ENCODE data around the gene FOSB.
A peak's percentile ranks its signal among the peaks of the same experiment; 100 is the strongest.

The FOSB gene

DNA sequence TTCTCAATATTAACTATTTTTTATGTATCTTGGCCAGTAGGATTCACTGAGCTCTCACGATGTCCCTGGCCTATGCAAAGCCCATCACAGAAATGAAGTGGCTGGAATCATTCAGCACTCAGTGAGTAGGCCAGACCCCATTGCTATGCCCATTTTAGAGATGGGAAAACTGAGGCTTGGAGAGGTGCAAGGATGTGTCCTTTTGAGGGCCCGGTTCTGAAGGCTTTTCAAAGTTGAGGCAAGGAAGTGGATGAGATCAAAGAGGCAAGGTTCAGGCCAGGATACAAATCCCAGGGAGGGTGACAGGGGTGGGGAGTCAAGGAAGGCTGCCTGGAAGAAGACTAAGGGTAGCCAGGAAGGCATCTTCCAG, 25.4 kb upstream of the FOSB start:
- H3K4me3 ChIP-seq (ENCODE audit: low read depth, low read length), result no peak overlapping the region

- peak overlapping the region; percentile 35 for H3K4me3 ChIP-seq (ENCODE audit: low read depth, low read length)
Measured at GRCh38 chr19:45442778-45443461, 24.9 kb upstream of the FOSB start.

DNA sequence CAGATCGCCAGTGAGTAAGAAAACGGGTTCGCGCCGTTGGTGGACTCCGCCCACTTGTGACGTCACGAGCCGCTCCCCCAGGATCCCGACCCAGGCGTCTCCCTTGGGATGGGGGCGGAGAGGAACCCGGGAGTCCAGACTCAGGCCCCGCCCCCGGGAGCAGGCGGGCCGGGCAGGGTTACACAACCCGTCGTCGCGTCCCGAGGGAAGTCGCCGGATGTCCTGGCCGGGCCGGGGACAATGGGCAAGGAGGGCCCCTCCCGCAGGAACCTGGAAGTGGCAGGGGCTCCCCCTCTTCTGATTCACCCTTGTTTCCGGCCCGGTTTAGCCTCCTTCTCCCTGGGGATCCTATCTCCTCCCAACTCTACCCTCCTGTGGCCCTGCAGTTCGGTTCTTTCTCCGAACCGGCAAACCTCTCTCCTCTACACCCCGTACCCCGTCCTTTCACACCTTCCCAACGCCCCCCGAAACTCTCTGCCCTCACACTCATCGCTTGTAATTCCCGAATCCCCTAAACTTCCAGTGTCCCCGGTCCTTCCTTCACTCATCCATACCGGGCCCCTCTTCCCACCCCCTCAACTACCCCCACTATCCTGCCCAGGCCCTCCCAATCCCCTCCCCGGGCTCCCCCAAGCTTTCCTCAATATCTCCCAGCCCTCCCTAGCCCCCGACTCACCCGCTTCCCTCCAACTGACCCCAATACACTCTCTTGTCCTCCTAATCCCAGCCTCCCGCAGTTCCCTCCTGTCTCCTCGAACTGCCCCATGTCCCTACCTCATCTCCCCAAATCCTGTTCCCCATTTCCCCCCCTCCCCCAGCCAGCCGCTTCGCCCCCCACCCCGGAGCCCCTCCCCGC, 24.1 kb upstream of the FOSB start:
- peak overlapping the region; percentile 35 for H3K4me3 ChIP-seq (ENCODE audit: low read depth, low read length)

GRCh38 chr19:45444318-45445041, 23.3 kb upstream of the FOSB start:
- H3K4me3 ChIP-seq (ENCODE audit: low read depth, low read length), result no peak overlapping the region

DNA sequence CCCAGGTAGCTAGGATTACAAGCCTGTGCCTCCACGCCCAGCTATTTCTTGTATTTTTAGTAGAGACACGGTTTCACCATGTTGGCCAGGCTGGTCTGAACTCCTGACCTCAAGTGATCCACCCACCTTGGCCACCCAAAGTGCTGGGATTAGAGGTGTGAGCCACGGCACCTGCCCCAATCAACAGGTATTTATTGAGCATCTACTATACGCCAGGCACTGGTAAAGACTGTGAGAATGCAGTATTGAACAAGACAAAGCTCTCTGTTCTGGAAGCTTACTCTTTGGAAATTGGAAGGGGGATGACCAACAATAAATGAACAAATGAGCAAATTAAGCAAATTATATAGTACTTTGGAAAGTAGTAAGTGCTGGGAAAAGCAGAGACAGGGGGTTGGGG, 22.7 kb upstream of the FOSB start:
- no peak overlapping the region for H3K4me3 ChIP-seq (ENCODE audit: low read depth, low read length)

DNA sequence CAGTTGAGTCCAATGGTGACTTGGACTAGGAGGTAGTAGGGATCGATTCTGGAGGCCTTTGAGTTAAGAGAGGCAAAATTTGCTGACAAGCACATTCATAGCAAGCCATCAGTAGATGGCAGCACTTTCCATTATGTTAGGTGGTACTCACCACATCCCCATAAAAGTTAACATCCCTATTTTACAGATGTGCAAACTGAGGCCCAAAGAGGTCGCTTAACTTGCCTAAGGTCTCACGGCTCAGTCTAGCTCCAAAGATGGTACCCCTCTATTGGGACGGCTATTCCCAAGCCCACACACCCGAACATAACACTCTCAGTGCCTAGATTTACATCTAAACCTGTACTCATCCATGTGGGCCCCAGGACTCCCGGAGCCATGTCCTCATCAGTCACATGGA, 21.5 kb upstream of the FOSB start:
- no peak overlapping the region for H3K4me3 ChIP-seq (ENCODE audit: low read depth, low read length)

GRCh38 chr19:45446944-45447343, 20.9 kb upstream of the FOSB start:
- H3K4me3 ChIP-seq (ENCODE audit: low read depth, low read length), result no peak overlapping the region

GRCh38 chr19:45448425-45448756, 19.4 kb upstream of the FOSB start:
- H3K4me3 ChIP-seq (ENCODE audit: low read depth, low read length), result no peak overlapping the region

DNA sequence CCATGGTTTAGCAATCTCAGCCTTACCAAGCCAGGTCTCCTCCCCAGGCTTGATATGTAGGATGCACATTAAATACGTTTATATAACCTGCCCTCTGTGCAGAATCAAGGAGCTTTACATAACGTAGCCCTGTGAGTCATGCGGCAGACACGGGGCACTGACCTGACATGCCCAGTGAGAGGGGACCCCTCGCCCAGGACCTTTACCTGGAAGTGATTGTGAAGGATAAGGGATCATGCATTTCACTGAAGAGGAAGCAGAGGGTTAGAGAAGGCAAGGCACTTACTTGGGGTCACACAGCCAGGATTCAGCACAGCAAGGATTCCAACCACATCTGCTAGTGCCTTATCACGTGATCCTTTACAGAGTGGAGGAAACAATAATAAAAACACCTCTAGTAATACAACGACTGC, 18.9 kb upstream of the FOSB start:
- no peak overlapping the region for H3K4me3 ChIP-seq (ENCODE audit: low read depth, low read length)

DNA sequence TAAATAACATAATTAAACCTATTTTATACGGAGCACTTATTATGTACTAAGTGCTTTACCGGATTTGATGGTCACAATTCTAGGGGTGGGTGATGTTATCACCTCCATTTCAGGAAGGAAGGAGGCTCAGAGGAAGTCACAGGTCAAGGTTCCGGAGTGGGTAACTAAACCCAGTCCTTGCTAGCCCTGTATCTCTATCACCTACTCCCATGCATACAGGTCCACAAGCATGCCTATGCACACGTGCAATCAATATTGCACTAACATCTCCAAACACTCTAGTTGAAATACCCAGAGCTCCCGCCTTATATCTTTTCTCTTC, 17.8 kb upstream of the FOSB start:
- no peak overlapping the region for H3K4me3 ChIP-seq (ENCODE audit: low read depth, low read length)

- peak overlapping the region; percentile 36 for H3K4me3 ChIP-seq (ENCODE audit: low read depth, low read length)
Measured at GRCh38 chr19:45451131-45451849, 16.5 kb upstream of the FOSB start.

GRCh38 chr19:45451850-45452387, 15.9 kb upstream of the FOSB start:
- no peak overlapping the region for H3K4me3 ChIP-seq (ENCODE audit: low read depth, low read length)

DNA sequence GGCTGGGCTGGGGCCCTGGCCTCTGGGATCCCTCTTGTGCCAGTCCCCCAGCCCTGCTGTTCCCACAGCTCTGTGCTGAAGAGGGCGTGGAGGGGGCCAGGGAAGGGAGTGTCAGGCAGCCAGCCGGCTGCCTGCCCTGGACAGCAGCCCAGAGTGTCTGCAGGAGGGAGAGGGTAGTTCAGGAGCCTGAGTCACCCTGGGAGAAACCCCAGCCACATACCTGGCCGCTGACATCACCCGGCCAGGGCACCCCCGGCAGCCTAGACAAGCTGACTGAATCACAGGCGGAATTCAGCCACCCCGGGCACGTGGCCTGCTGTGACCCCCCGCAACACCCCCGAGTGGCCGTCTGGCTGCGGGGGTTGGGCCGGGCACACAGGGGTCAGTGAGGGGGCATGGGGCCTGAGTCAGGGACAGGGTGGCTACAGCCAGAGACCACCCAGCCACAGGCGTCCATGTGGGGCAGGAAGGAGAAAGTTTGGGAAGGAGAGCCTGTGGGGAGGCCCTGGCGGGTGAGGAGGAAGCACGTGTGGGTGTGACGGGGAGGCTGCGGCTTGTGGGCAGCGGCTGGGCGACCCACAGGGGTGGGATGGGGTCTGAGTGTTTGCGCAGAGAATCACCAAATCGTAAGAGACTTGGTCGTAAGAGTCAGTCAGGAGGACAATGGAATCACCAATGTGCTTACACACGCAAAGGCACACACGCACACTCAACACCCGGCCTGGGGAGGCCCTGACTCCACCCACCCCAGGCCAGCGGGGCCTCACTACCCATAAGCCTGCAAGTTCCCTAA, 11.9 kb upstream of the FOSB start:
- no peak overlapping the region for H3K4me3 ChIP-seq (ENCODE audit: low read depth, low read length)

GRCh38 chr19:45456500-45456815, 11.3 kb upstream of the FOSB start:
- H3K4me3 ChIP-seq (ENCODE audit: low read depth, low read length), result no peak overlapping the region

GRCh38 chr19:45457776-45458175, 10.0 kb upstream of the FOSB start:
- no peak overlapping the region for H3K4me3 ChIP-seq (ENCODE audit: low read depth, low read length)

GRCh38 chr19:45460807-45461347, 6.9 kb upstream of the FOSB start:
- H3K4me3 ChIP-seq (ENCODE audit: low read depth, low read length), result no peak overlapping the region

DNA sequence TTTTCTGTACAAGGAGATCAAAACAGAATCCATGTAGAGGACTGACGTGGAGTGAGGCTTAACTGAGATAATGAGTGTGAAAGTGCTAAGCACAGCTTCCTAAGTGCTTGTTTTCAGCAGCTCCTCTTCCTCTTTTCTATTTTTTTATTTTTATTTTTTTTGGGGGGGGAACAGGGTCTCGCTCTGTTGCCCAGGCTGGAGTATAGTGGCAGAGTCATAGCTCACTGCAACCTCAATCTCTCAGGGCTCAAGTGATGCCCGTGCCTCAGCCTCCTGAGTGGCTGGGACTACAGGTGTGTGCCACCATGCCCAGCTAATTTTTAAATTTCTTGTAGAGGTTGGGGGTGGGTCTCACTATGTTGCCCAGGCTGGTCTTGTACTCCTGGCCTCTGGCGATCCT, 5.6 kb upstream of the FOSB start:
- no peak overlapping the region for H3K4me3 ChIP-seq (ENCODE audit: low read depth, low read length)

GRCh38 chr19:45463241-45463640, 4.6 kb upstream of the FOSB start:
- H3K4me3 ChIP-seq (ENCODE audit: low read depth, low read length), result no peak overlapping the region

DNA sequence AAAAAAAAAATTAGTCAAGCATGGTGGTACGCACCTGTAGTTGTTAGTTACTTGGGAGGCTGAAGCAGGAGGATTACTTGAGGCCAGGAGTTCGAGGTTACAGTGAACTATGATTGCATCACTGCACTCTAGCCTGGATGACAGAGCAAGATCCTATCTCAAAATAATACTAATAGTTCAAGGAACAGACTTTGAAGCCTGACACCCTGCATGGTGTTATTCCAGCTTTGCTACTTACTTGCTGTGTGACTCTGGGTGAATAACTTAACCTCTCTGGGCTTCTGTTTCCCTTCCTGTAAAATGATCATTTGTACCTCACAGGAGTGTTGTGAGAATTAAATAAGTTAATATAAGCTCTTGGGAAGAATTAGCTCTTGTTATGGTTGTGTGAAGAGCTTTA, 3.5 kb upstream of the FOSB start:
- H3K4me3 ChIP-seq (ENCODE audit: low read depth, low read length), result no peak overlapping the region

GRCh38 chr19:45464852-45465441, 2.8 kb upstream of the FOSB start:
- H3K4me3 ChIP-seq (ENCODE audit: low read depth, low read length), result no peak overlapping the region
